Activated naive CD4-positive, alpha-beta T cell treated with Interleukin-2 at 50 U/mL for 16 hours (primary cell): Measurements from ENCODE around the gene PRMT2.
A peak's percentile ranks its signal among the peaks of the same experiment; 100 is the strongest.
"Not testable (repeated sequence)": the region's sequence is repeated elsewhere in the genome, so short reads cannot be mapped to it uniquely, and the experiment has no call there.

ENCODE experiments used
- DNase-seq: peaks from one replicate; pipeline ENCODE4 v3.0.0-alpha.2; 2020

The PRMT2 gene

DNA sequence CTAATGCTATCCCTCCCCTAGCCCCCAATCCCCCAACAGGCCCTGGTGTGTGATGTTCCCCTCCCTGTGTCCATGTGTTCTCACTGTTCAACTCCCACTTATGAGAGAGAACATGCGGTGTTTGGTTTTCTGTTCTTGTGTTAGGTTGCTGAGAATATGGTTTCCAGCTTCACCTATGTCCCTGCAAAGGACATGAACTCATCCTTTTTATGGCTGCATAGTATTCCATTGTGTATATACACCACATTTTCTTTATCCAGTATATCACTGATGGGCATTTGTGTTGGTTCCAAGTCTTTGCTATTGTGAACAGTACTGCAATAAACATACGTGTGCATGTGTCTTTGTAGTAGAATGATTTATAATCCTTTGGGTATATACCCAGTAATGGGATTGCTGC, 41.1 kb downstream of the PRMT2 start:
- DNase-seq: not testable (repeated sequence)

DNA sequence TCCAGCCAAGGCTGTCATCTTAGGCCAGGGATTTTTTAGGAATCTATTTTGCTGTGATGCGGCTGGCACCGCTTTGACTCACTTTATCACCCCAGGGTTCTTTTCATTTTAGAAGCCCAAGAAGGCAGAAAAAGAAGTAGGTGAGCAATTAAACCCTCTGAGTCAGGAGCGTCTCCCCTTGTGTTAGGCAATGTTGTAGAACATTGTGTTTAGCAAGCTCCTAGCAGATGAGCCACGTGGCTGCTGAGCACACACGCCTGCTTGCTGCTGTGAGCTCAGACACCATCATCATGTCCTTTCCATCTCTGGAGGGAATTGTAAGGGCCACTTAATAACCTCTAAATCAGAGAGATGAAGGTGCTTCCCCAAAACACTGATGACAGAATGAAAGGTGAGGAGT, 46.1 kb downstream of the PRMT2 start:
- DNase-seq: not testable (repeated sequence)

DNA sequence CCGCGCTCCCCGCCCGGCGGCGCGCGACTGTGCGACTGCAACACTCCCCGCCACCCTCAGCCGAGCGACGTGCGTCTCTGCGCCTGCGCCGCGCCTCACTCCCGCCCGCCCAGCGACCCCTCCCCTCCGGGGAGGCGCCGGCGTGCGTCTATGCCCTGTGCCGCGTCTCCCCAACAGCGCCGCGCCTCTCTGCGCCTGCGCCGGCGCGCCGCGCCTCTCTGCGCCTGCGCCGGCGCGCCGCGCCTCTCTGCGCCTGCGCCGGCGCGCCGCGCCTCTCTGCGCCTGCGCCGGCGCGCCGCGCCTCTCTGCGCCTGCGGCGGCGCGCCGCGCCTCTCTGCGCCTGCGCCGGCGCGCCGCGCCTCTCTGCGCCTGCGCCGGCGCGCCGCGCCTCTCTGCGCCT, 63.2 kb downstream of the PRMT2 start:
- not testable (repeated sequence) for DNase-seq

DNA sequence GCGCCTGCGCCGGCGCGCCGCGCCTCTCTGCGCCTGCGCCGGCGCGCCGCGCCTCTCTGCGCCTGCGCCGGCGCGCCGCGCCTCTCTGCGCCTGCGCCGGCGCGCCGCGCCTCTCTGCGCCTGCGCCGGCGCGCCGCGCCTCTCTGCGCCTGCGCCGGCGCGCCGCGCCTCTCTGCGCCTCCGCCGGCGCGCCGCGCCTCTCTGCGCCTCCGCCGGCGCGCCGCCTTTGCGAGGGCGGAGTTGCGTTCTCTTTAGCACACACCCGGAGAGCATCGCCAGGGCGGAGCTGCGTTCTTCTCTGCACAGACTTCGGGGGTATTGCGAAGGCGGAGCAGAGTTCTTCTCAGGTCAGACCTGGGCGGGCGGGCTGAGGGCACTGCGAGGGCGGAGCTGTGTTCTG, 63.6 kb downstream of the PRMT2 start:
- DNase-seq: peak; percentile 31
